Measurements from ENCODE around the gene ELFN1. TPM values are rescaled to one million over a fixed set of nuclear protein-coding genes. Genes with fewer than 3 reads are reported as not detected.

The ELFN1 gene
- total RNA-seq, 4 donors from 2014 or later: 0.42 to 3.7 (median 1.3) TPM

DNA sequence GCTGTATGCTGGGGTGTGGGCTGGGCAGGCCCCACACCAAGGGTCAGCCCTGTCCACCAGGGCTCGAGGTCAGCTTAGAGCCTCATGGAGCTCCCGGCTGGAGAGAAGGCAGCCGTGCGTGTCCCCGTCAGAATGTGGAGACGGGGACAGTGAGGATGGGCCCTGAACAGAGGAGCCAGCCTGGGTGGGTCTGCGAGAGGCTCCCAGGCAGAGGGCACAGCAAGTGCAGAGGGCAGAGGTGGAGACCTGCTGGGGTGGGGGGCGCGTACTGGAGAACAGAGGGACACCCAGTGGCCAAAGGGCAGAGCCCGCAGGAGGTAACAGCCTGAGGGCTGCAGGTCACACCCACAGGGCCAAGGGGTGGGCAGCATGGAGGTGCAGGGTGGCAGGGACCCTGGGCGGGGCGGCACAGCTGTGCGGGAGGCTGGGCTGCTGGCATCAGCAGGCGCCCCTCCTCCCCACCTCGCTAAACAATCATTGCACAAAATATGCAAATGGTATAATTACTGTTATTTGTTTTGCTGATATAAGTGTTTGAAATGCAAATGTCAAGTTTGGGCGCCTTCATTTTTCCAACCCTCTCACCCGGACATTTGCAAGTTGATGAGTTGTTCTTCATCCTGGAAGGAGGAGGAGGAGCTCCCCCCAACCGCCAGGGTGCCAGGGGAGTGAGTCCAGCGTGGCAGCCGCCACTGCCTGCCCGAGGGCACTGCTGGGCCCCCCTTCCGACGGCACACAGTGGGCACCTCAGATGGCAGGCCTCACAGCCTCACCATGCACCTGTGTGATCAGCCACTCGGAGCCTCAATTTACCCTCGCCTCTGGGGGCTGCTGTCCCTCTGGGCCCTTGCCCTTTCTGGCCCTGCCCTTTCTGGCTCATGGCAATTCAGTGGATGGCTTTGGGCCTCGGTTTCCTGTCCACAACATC lies 35.0 kb downstream of the ELFN1 start:
- no peaks in the 10 kb centered on the region for H3K4me1 ChIP-seq
- no peak for TF ChIP-seq POLR2AphosphoS5 (IDR thresholded peaks at IDR 0.05)
- H3K4me3 ChIP-seq: no peak overlapping the region
- peaks cover 26% of the 10 kb centered on the region for H3K27me3 ChIP-seq
- no peak for ATAC-seq
- peaks cover 0 to 31% (median 0%) of the 10 kb centered on the region in 3 donors for H3K9me3 ChIP-seq
- 77 to 79% methylated on average over 7 to 12 of the region's 26 CpGs for WGBS, 2 donors (ENCODE audit: low coverage in 1 of 2)
- H3K27ac ChIP-seq: no peak overlapping the region
- H3K36me3 ChIP-seq: no peaks in the 10 kb centered on the region

DNA sequence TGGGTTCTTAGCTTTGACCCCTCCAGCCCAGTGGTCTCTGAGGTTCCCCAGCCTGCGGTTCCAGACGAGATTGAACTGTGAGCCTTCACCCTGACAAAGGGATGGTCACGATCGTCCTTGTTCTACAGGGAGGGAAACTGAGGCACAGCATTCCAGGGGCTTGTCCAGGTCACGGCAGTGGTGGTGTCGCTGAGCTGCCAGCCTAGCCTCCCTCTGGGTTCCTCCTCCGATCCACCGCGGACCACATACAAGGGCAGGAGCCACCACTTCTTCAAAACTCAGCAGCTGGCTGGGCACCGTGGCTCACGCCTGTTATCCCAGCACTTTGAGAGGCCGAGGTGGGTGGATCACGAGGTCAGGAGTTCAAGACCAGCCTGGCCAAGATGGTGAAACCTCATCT lies 35.8 kb downstream of the ELFN1 start:
- no peak overlapping the region for H3K4me3 ChIP-seq
- H3K36me3 ChIP-seq: no peaks in the 10 kb centered on the region
- H3K27me3 ChIP-seq: peaks cover 30% of the 10 kb centered on the region
- no peak overlapping the region for H3K27ac ChIP-seq
- WGBS, 2 donors (ENCODE audit: low coverage in 1 of 2): 60% methylated on average over 1 of the region's 13 CpGs; no CpG with 5 or more reads in 1 of the 2 donors
- TF ChIP-seq EP300 (IDR thresholded peaks at IDR 0.05) (no peak), POLR2AphosphoS5 (IDR thresholded peaks at IDR 0.05) (no peak), POLR2A (IDR thresholded peaks at IDR 0.05) (no peak)
- TF ChIP-seq, protein P1, sequence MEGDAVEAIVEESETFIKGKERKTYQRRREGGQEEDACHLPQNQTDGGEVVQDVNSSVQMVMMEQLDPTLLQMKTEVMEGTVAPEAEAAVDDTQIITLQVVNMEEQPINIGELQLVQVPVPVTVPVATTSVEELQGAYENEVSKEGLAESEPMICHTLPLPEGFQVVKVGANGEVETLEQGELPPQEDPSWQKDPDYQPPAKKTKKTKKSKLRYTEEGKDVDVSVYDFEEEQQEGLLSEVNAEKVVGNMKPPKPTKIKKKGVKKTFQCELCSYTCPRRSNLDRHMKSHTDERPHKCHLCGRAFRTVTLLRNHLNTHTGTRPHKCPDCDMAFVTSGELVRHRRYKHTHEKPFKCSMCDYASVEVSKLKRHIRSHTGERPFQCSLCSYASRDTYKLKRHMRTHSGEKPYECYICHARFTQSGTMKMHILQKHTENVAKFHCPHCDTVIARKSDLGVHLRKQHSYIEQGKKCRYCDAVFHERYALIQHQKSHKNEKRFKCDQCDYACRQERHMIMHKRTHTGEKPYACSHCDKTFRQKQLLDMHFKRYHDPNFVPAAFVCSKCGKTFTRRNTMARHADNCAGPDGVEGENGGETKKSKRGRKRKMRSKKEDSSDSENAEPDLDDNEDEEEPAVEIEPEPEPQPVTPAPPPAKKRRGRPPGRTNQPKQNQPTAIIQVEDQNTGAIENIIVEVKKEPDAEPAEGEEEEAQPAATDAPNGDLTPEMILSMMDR (IDR thresholded peaks at IDR 0.05): no peak
- no peaks in the 10 kb centered on the region for H3K4me1 ChIP-seq
- peaks cover 0 to 36% (median 0%) of the 10 kb centered on the region in 3 donors for H3K9me3 ChIP-seq
- ATAC-seq: no peak

DNA sequence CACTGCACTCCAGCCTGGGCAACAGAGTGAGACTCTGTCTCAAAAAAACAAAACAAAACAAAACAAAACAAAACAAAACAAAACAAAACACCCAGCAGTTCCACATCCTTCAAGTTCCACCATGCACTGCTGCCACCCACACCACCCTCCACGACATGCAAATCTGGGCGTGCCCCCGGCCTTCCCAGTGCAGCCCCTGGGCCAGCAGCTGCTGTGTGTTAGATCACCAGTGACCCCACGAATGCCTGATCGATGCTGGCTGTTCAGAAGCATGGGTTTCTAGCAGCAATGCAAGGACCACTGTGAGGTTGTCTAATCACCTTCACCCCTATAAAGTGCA lies 36.3 kb downstream of the ELFN1 start:
- no peaks in the 10 kb centered on the region for H3K4me1 ChIP-seq
- no peak overlapping the region for H3K27ac ChIP-seq
- H3K9me3 ChIP-seq: peaks cover 0 to 35% (median 0%) of the 10 kb centered on the region in 3 donors
- TF ChIP-seq, protein P1 (IDR thresholded peaks at IDR 0.05): no peak
- TF ChIP-seq EP300 (IDR thresholded peaks at IDR 0.05) (no peak), POLR2A (IDR thresholded peaks at IDR 0.05) (no peak), POLR2AphosphoS5 (IDR thresholded peaks at IDR 0.05) (no peak)
- H3K27me3 ChIP-seq: peaks cover 33% of the 10 kb centered on the region
- ATAC-seq: no peak
- 80% methylated on average over 3 of the region's 5 CpGs; no CpG with 5 or more reads in 1 of the 2 donors for WGBS, 2 donors (ENCODE audit: low coverage in 1 of 2)
- no peak overlapping the region for H3K4me3 ChIP-seq
- H3K36me3 ChIP-seq: no peaks in the 10 kb centered on the region

DNA sequence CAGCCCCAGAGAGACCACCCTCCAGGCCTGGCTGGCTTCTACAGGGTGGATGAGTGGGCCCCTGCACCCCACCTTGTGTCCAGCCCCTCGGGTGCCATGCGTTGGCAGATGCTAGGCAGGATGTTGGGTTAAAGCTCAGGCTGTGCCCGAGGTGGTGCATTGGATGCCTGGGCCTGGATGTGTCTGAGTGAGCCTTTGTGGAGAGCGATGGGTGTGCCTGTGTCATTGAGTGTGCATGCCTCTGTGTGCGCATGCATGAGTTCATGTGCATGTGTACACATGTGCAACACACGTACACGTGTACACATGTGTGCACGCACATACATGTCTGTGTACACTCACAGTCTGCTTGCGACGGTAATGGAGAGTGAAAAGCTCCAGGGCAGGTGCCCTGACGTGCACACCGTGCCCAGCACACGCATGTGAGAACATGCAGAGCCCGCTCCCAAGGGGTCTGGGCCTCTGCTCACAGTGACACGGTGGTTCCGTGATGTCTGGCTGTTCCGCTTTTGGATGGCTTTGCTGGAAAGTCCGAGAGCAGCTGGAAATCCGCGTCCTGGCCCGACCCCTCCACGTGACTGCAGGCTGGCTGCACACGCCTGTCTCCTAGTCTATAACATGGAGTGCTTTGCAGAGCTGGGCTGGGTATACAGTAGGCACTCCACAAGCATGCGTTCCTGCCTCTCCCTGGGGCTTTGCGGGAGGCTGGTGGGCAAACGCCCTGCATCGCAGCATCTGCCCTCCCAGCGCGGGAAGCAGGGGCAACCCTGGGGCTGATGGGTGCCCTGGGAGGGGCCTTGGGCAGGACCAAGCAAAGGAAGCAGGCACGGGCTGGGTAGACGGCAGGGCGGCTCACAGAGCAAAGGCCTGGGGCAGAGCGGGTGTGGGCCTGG lies 36.9 kb downstream of the ELFN1 start:
- no peaks in the 10 kb centered on the region for H3K36me3 ChIP-seq
- ATAC-seq: no peak
- H3K27me3 ChIP-seq: peaks cover 33% of the 10 kb centered on the region
- 79 to 81% methylated on average over 6 to 9 of the region's 33 CpGs for WGBS, 2 donors (ENCODE audit: low coverage in 1 of 2)
- TF ChIP-seq POLR2A (IDR thresholded peaks at IDR 0.05) (no peak), POLR2AphosphoS5 (IDR thresholded peaks at IDR 0.05) (no peak), EP300 (IDR thresholded peaks at IDR 0.05) (no peak)
- TF ChIP-seq, protein P1 (IDR thresholded peaks at IDR 0.05): no peak
- H3K9me3 ChIP-seq: peaks cover 0 to 29% (median 0%) of the 10 kb centered on the region in 3 donors
- no peak overlapping the region for H3K27ac ChIP-seq
- H3K4me1 ChIP-seq: no peaks in the 10 kb centered on the region
- no peak overlapping the region for H3K4me3 ChIP-seq

Data from gastroesophageal sphincter (tissue), 4 donors.